ENCODE measurements around the gene RASSF4. TPM values are rescaled to one million over a fixed set of nuclear protein-coding genes. Genes with fewer than 3 reads are reported as not detected.
"Not testable (repeated sequence)": the region's sequence is repeated elsewhere in the genome, so short reads cannot be mapped to it uniquely, and the experiment has no call there.

RASSF4 gene
- total RNA-seq, 8 experiments from 2014 or later: 1.8 to 23.2 (median 13.3) TPM

GRCh38 chr10:45008524-45009161 is 49.0 kb downstream of the RASSF4 start:
- Histone ChIP-seq H3K27ac (no peak overlapping the region), H3K4me3 (no peak overlapping the region), H3K4me1 (replicated peaks in 1 of 2) (peaks cover 2% of the 10 kb centered on the region in 2 donors)
- in situ Hi-C loops (cut with MboI; ENCODE audit: low pct_unique_long_range_greater_than_20kb in 2 of 9, low sequenced_read_pairs in 9 of 9, unreplicated experiment in 9 of 9): loop anchor here in 1 of 9 experiments (25.0 kb wide), 1 partner anchor 229 kb away; no protein-coding TSS in a partner anchor
- peak; percentile 88 to 99 (median 96) for ATAC-seq (replicated peaks in 6 of 8)
- WGBS, 10 experiments: 0 to 67% (median 17%) methylated on average over 1 to 8 of the region's 8 CpGs

- WGBS, 10 experiments: no CpG with 5 or more reads among the region's 10 CpGs
- H3K4me3 ChIP-seq; ATAC-seq (replicated peaks in 6 of 8): not testable (repeated sequence)
These were observed 55.0 kb downstream of the RASSF4 start for GRCh38 chr10:45014557-45014956.

GRCh38 chr10:45015590-45015989 is 56.0 kb downstream of the RASSF4 start:
- H3K4me3 ChIP-seq: no peak overlapping the region
- no peak for ATAC-seq (replicated peaks in 6 of 8)
- WGBS, 10 experiments: 0 to 71% (median 48%) methylated on average over 1 to 2 of the region's 2 CpGs; no CpG with 5 or more reads in 2 of the 10 experiments
- no peaks in the 10 kb centered on the region for H3K4me1 ChIP-seq (replicated peaks in 1 of 2)
- in situ Hi-C loops (cut with MboI; ENCODE audit: low pct_unique_long_range_greater_than_20kb in 2 of 9, low sequenced_read_pairs in 9 of 9, unreplicated experiment in 9 of 9): loop anchor here in 1 of 9 experiments (25.0 kb wide), 1 partner anchor 222 kb away; no protein-coding TSS in a partner anchor
- H3K27ac ChIP-seq: no peak overlapping the region

More at GRCh38 chr10:45014557-45014956, 55.0 kb downstream of the RASSF4 start:
- H3K27ac ChIP-seq; H3K4me1 ChIP-seq (replicated peaks in 1 of 2): not testable (repeated sequence)
- in situ Hi-C loops (cut with MboI; ENCODE audit: low pct_unique_long_range_greater_than_20kb in 2 of 9, low sequenced_read_pairs in 9 of 9, unreplicated experiment in 9 of 9): loop anchor here in 1 of 9 experiments (25.0 kb wide), 1 partner anchor 223 kb away; no protein-coding TSS in a partner anchor

- WGBS, 10 experiments: 50 to 100% (median 80%) methylated on average over 1 to 2 of the region's 2 CpGs; no CpG with 5 or more reads in 3 of the 10 experiments
- Histone ChIP-seq H3K4me1 (replicated peaks in 1 of 2) (no peaks in the 10 kb centered on the region), H3K4me3 (no peak overlapping the region), H3K27ac (no peak overlapping the region)
- in situ Hi-C loops (cut with MboI; ENCODE audit: low pct_unique_long_range_greater_than_20kb in 2 of 9, low sequenced_read_pairs in 9 of 9, unreplicated experiment in 9 of 9): loop anchor here in 1 of 9 experiments (25.0 kb wide), 1 partner anchor 214 kb away; no protein-coding TSS in a partner anchor
- no peak for ATAC-seq (replicated peaks in 6 of 8)
These were observed 63.8 kb downstream of the RASSF4 start for GRCh38 chr10:45023426-45023825.

GRCh38 chr10:45034301-45034700 is 74.7 kb downstream of the RASSF4 start:
- no peak for ATAC-seq (replicated peaks in 6 of 8)
- no peak overlapping the region for H3K4me3 ChIP-seq
- in situ Hi-C loops (cut with MboI; ENCODE audit: low pct_unique_long_range_greater_than_20kb in 2 of 9, low sequenced_read_pairs in 9 of 9, unreplicated experiment in 9 of 9): no loop called here
- H3K4me1 ChIP-seq (replicated peaks in 1 of 2): no peaks in the 10 kb centered on the region
- H3K27ac ChIP-seq: no peak overlapping the region

- no peak overlapping the region for H3K4me3 ChIP-seq
- ATAC-seq (replicated peaks in 6 of 8): no peak
- H3K27ac ChIP-seq: no peak overlapping the region
- in situ Hi-C loops (cut with MboI; ENCODE audit: low pct_unique_long_range_greater_than_20kb in 2 of 9, low sequenced_read_pairs in 9 of 9, unreplicated experiment in 9 of 9): no loop called here
- H3K4me1 ChIP-seq (replicated peaks in 1 of 2): no peaks in the 10 kb centered on the region
These were observed 76.1 kb downstream of the RASSF4 start for GRCh38 chr10:45035673-45036072.

GRCh38 chr10:45040921-45041542 is 81.4 kb downstream of the RASSF4 start:
- no peaks in the 10 kb centered on the region for H3K4me1 ChIP-seq (replicated peaks in 1 of 2)
- no peak overlapping the region for H3K4me3 ChIP-seq
- in situ Hi-C loops (cut with MboI; ENCODE audit: low pct_unique_long_range_greater_than_20kb in 2 of 9, low sequenced_read_pairs in 9 of 9, unreplicated experiment in 9 of 9): no loop called here
- ATAC-seq (replicated peaks in 6 of 8): peak in 2 of 8 experiments; percentile 69 to 80
- no peak overlapping the region for H3K27ac ChIP-seq

- ATAC-seq (replicated peaks in 6 of 8): no peak
- no peak overlapping the region for H3K4me3 ChIP-seq
- WGBS, 10 experiments: 8 to 78% (median 28%) methylated on average over 3 to 7 of the region's 7 CpGs; no CpG with 5 or more reads in 3 of the 10 experiments
- in situ Hi-C loops (cut with MboI; ENCODE audit: low pct_unique_long_range_greater_than_20kb in 2 of 9, low sequenced_read_pairs in 9 of 9, unreplicated experiment in 9 of 9): no loop called here
- no peaks in the 10 kb centered on the region for H3K4me1 ChIP-seq (replicated peaks in 1 of 2)
- no peak overlapping the region for H3K27ac ChIP-seq
These were observed 84.7 kb downstream of the RASSF4 start for GRCh38 chr10:45044290-45044689.

Other genes starting within 250 kb of the RASSF4 start
- gene TMEM72, start 48.5 kb upstream of the RASSF4 start, total RNA-seq: 1 to 10 TPM in 2 of 8 experiments, under 1 TPM in 6; 0.10 to 1.3 (median 0.24) TPM
- gene DEPP1, start 19.0 kb downstream of the RASSF4 start, total RNA-seq: 10 to 100 TPM in 4 of 8 experiments, 1 to 10 TPM in 4; 1.2 to 47.6 (median 11.4) TPM
- 10 to 100 TPM in 7 of 8 experiments, 1 to 10 TPM in 1; 4.2 to 40.3 (median 31.7) TPM for gene ZNF22, start 41.1 kb downstream of the RASSF4 start, total RNA-seq

Measured in motor neuron (in vitro differentiated cells).